Activated B cell treated with CpG ODN at 0.5 μM for 24 hours (primary cell): Measurements from ENCODE around the gene SMPD3. TPM values are rescaled to one million over a fixed set of nuclear protein-coding genes. Genes with fewer than 3 reads are reported as not detected.

Experiments used
- ATAC-seq: fragments of 200-7000 bp; cut with Tn5 transposase; one replicate; pipeline ENCODE4 v1.10.0; 2021; ENCODE audit warnings: low read depth, mild to moderate bottlenecking, moderate library complexity
- CTCF ChIA-PET: fragments of 350-600 bp; sonication (Branson Sonifier 250); formaldehyde crosslinking; loops from one replicate; lab custom pipeline; 2021; ENCODE audit warnings: antibody characterized with exemption; lab: Charles Lee
- POLR2A ChIA-PET: fragments of 350-600 bp; sonication (Branson Sonifier 250); formaldehyde crosslinking; loops from one replicate; lab custom pipeline; 2021; ENCODE audit warnings: antibody characterized with exemption; lab: Charles Lee
- DNase-seq: peaks from one replicate; pipeline ENCODE4 v3.0.0; 2022
- H3K27ac Mint-ChIP-seq: one replicate; pipeline ENCODE4 v1.8.0; 2020; ENCODE audit warnings: mixed read lengths
- H3K27me3 Mint-ChIP-seq: one replicate; pipeline ENCODE4 v1.8.0; 2021; ENCODE audit warnings: mixed read lengths
- H3K36me3 Mint-ChIP-seq: one replicate; pipeline ENCODE4 v1.8.0; 2021; ENCODE audit warnings: low read depth, mixed read lengths
- H3K4me1 Mint-ChIP-seq: one replicate; pipeline ENCODE4 v1.8.0; 2021; ENCODE audit warnings: mixed read lengths
- H3K4me3 Mint-ChIP-seq: one replicate; pipeline ENCODE4 v1.8.0; 2020; ENCODE audit warnings: mild to moderate bottlenecking, mixed read lengths
- H3K9me3 Mint-ChIP-seq: one replicate; pipeline ENCODE4 v1.8.0; 2020; ENCODE audit warnings: mixed read lengths
- intact Hi-C: fragments of 100-400 bp; cut with micrococcal nuclease; formaldehyde crosslinking; loops from one replicate; pipeline ENCODE4 v1.15.1; 2024
- total RNA-seq: library from RNA; stranded (reverse); gene quantifications from 2 replicates; pipeline ENCODE4 v1.2.3, GENCODE V29; 2022
- TF ChIP-seq, protein P1 (sequence below): fragments of 200-600 bp; IDR thresholded peaks from one replicate; pipeline ENCODE4 v1.8.0; 2022; ENCODE audit warnings: antibody characterized with exemption, mild to moderate bottlenecking

SMPD3 gene
- total RNA-seq, 1 donor from 2014 or later = 0.35 TPM

DNA sequence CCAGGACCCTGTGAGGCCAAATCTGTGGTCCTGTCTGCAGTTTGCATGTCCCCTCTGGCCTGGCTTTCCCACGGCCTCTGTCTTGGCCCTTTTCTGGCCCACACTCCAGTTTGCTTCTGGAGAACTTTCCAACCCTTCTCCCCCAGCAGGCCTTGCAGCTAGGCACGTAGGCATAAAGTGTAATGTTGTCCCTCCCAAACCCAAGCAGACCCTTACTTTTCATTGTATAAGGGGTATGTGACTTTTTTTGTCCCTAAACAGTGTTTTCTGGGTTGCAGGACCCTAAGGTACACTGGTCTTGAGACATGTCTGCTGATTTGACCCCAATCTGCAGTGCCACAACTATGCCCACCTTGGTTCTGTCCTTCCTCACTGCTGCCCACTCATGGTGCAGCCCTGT lies 15.6 kb upstream of the SMPD3 start:
- TF ChIP-seq, protein P1, sequence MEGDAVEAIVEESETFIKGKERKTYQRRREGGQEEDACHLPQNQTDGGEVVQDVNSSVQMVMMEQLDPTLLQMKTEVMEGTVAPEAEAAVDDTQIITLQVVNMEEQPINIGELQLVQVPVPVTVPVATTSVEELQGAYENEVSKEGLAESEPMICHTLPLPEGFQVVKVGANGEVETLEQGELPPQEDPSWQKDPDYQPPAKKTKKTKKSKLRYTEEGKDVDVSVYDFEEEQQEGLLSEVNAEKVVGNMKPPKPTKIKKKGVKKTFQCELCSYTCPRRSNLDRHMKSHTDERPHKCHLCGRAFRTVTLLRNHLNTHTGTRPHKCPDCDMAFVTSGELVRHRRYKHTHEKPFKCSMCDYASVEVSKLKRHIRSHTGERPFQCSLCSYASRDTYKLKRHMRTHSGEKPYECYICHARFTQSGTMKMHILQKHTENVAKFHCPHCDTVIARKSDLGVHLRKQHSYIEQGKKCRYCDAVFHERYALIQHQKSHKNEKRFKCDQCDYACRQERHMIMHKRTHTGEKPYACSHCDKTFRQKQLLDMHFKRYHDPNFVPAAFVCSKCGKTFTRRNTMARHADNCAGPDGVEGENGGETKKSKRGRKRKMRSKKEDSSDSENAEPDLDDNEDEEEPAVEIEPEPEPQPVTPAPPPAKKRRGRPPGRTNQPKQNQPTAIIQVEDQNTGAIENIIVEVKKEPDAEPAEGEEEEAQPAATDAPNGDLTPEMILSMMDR = no peak
- Mint-ChIP-seq H3K4me1 (peaks cover 23% of the 10 kb centered on the region), H3K9me3 (peaks cover 6% of the 10 kb centered on the region), H3K36me3 (no peaks in the 10 kb centered on the region), H3K27ac (no peak overlapping the region), H3K4me3 (no peak overlapping the region), H3K27me3 (peaks cover 4% of the 10 kb centered on the region)
- DNase-seq = no peak
- ChIA-PET POLR2A (no interaction called here), CTCF (no interaction called here)
- ATAC-seq = no peak
- intact Hi-C loops = no loop called here

DNA sequence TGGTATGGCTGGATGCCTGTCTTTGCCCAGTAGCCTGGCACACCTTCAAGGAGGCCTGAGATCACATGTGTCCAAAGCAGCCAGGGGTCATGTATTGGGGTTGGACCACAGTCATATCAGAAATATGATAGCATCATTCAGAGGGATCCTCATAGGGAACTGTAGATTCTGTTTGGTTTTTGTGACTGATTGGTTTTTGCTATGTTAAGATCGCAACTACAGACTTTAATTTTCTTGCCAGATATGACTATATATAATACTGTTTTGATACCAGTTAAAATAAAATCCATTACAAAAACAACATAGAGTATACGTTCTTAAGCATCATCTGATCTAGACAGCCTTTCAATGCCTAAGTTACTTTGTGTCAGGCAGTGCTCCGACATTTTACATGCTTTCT lies 11.8 kb upstream of the SMPD3 start:
- TF ChIP-seq, protein P1 = no peak
- Mint-ChIP-seq H3K4me1 (no peaks in the 10 kb centered on the region), H3K4me3 (no peak overlapping the region), H3K27ac (no peak overlapping the region), H3K36me3 (no peaks in the 10 kb centered on the region), H3K9me3 (peaks cover 6% of the 10 kb centered on the region), H3K27me3 (peaks cover 4% of the 10 kb centered on the region)
- POLR2A ChIA-PET = interaction anchor here (0.6 kb wide), 1 partner anchor 310 kb away, joined by 6 read pairs; no protein-coding TSS in a partner anchor
- DNase-seq (no peak), ATAC-seq (no peak)
- CTCF ChIA-PET = no interaction called here
- intact Hi-C loops = no loop called here

DNA sequence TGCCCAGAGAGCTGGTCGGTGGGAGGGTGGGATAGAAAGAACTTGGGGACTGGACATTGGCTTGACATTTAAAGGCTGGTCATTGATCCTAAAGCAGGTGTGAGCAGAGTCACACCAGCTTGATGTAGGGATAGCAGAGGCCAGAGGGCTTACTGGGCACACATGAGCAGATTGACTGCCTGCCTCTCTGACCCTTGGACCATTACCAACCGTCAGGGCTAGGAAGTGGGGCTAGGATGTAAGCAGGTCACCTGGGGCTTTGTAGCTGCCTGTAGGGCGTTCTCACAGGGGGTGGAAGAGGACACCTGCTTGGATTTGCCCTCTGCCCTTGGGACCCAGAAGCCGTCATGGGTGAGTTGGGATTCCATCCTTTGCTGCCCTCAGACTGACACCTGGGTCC lies 11.1 kb upstream of the SMPD3 start:
- Mint-ChIP-seq H3K27me3 (peaks cover 4% of the 10 kb centered on the region), H3K4me1 (no peaks in the 10 kb centered on the region), H3K27ac (no peak overlapping the region), H3K36me3 (no peaks in the 10 kb centered on the region), H3K9me3 (peaks cover 6% of the 10 kb centered on the region), H3K4me3 (no peak overlapping the region)
- no peak for DNase-seq
- ChIA-PET POLR2A (interaction anchor here (0.6 kb wide), 1 partner anchor 309 kb away, joined by 6 read pairs; no protein-coding TSS in a partner anchor), CTCF (no interaction called here)
- ATAC-seq = no peak
- TF ChIP-seq, protein P1 = no peak
- intact Hi-C loops = no loop called here

DNA sequence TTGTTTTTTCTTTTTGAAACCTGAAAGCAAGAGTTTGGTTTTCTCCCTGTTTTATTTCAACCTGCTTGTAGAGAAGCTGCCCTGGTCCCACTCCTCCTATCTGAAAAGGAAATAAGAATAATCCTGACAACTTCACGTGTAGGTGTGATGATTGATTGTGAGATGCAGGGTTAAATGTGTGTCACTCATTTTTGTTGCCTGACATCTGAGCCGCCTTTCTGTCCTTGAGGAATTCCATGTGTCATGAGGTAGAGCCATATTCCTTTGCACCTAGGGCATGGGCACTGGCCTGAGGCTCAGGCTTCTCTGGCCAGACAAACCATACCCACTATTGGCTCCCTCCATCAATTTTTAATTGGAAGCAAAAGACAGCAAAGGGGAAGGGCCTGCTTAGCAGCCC lies 10.2 kb upstream of the SMPD3 start:
- H3K36me3 Mint-ChIP-seq = no peaks in the 10 kb centered on the region
- ATAC-seq = no peak
- no peak overlapping the region for H3K27ac Mint-ChIP-seq
- intact Hi-C loops = no loop called here
- no peak overlapping the region for H3K4me3 Mint-ChIP-seq
- H3K9me3 Mint-ChIP-seq = peaks cover 5% of the 10 kb centered on the region
- CTCF ChIA-PET = no interaction called here
- POLR2A ChIA-PET = no interaction called here
- TF ChIP-seq, protein P1 = no peak
- no peak for DNase-seq
- H3K27me3 Mint-ChIP-seq = peaks cover 4% of the 10 kb centered on the region
- H3K4me1 Mint-ChIP-seq = no peaks in the 10 kb centered on the region

DNA sequence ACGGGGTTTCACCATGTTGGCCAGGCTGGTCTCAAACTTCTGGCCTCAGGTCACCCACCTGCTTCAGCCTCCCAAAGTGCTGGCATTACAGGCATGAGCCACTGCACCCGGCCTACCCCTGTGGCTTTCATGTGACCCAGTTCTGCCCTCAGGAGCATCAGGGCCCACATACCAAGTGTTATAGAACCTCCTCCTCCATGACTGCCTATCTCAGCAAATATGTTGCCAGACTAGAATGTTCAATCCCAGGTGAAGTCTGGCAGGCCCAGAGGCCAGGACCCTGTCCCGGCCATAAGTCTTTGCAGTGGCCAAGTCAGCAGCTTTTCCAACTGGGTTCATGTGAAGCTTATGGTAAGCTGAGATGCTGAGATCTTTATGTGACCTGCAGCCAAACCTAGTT lies 9.8 kb upstream of the SMPD3 start:
- H3K9me3 Mint-ChIP-seq = peaks cover 4% of the 10 kb centered on the region
- H3K36me3 Mint-ChIP-seq = no peaks in the 10 kb centered on the region
- ChIA-PET POLR2A (interaction anchor here (1.0 kb wide), 1 partner anchor 9 kb away, joined by 9 read pairs; no protein-coding TSS in a partner anchor), CTCF (no interaction called here)
- TF ChIP-seq, protein P1 = no peak
- H3K27me3 Mint-ChIP-seq = peaks cover 4% of the 10 kb centered on the region
- intact Hi-C loops = no loop called here
- DNase-seq (no peak), ATAC-seq (no peak)
- H3K27ac Mint-ChIP-seq = no peak overlapping the region
- H3K4me3 Mint-ChIP-seq = no peak overlapping the region
- H3K4me1 Mint-ChIP-seq = no peaks in the 10 kb centered on the region
